Astrocyte (in vitro differentiated cells and primary cell): Measurements from ENCODE around the gene UBE2Q1. TPM values are rescaled to one million over a fixed set of nuclear protein-coding genes. Genes with fewer than 3 reads are reported as not detected.

Experiments used
- DNase-seq: peaks from one replicate; pipeline ENCODE4 v3.0.0-alpha.2; 2010; ENCODE audit warnings: low read depth
- FAIRE-seq: peaks from 2 replicates; lab custom pipeline; 2011; peaks lifted over from hg19 to GRCh38; lab: Jason Lieb, UNC
- H2AFZ ChIP-seq: 2 replicates; pipeline ENCODE4 v1.6.0; 2012; ENCODE audit warnings: low read depth, low read length, inconsistent platforms
- H3K27ac ChIP-seq: 2 replicates; pipeline ENCODE4 v1.5.1; 2011; ENCODE audit warnings: low read depth, low read length, inconsistent platforms
- H3K27me3 ChIP-seq: 2 replicates; pipeline ENCODE4 v1.6.0; 2011; ENCODE audit warnings: low read length, inconsistent platforms; ENCODE audit not compliant: insufficient read depth
- H3K36me3 ChIP-seq: 2 replicates; pipeline ENCODE4 v1.5.1; 2011; ENCODE audit warnings: low read length, inconsistent platforms; ENCODE audit not compliant: insufficient read depth
- H3K4me1 ChIP-seq: 2 replicates; pipeline ENCODE4 v1.5.1; 2011; ENCODE audit warnings: low read length, inconsistent platforms; ENCODE audit not compliant: insufficient read depth
- H3K4me2 ChIP-seq: 2 replicates; pipeline ENCODE4 v1.6.0; 2012; ENCODE audit warnings: low read length, inconsistent platforms
- H3K4me3 ChIP-seq: 2 replicates; pipeline ENCODE4 v1.5.1; 2011; ENCODE audit warnings: low read depth, mild to moderate bottlenecking, low read length, inconsistent platforms; ENCODE audit not compliant: insufficient read depth
- H3K79me2 ChIP-seq: 2 replicates; pipeline ENCODE4 v1.6.0; 2012; ENCODE audit warnings: mild to moderate bottlenecking, low read length, inconsistent platforms; ENCODE audit not compliant: insufficient read depth
- H3K9ac ChIP-seq: 2 replicates; pipeline ENCODE4 v1.6.0; 2012; ENCODE audit warnings: mild to moderate bottlenecking, low read length, inconsistent platforms
- H3K9me3 ChIP-seq: 2 replicates; pipeline ENCODE4 v1.5.1; 2012; ENCODE audit warnings: low read depth, mild to moderate bottlenecking, low read length, inconsistent platforms; ENCODE audit not compliant: insufficient read depth
- H4K20me1 ChIP-seq: 2 replicates; pipeline ENCODE4 v1.6.0; 2012; ENCODE audit warnings: low read length, inconsistent platforms; ENCODE audit not compliant: insufficient read depth
- H3K27ac Mint-ChIP-seq: one replicate; pipeline ENCODE4 v1.8.0; 2021; ENCODE audit warnings: mild to moderate bottlenecking, mixed read lengths; ENCODE audit not compliant: unreplicated experiment
- H3K27me3 Mint-ChIP-seq: one replicate; pipeline ENCODE4 v1.8.0; 2021; ENCODE audit warnings: low read depth, mixed read lengths; ENCODE audit not compliant: unreplicated experiment
- H3K36me3 Mint-ChIP-seq: one replicate; pipeline ENCODE4 v1.8.0; 2021; ENCODE audit warnings: low read depth, mixed read lengths; ENCODE audit not compliant: unreplicated experiment
- H3K4me1 Mint-ChIP-seq: one replicate; pipeline ENCODE4 v1.8.0; 2021; ENCODE audit warnings: low read depth, mixed read lengths; ENCODE audit not compliant: unreplicated experiment
- H3K4me3 Mint-ChIP-seq: one replicate; pipeline ENCODE4 v1.8.0; 2021; ENCODE audit warnings: mild to moderate bottlenecking, moderate library complexity, mixed read lengths; ENCODE audit not compliant: unreplicated experiment
- H3K9me3 Mint-ChIP-seq: one replicate; pipeline ENCODE4 v1.8.0; 2021; ENCODE audit warnings: mild to moderate bottlenecking, mixed read lengths; ENCODE audit not compliant: unreplicated experiment
- EZH2 ChIP-seq: IDR thresholded peaks from 2 replicates; pipeline ENCODE4 v1.6.1; 2012; ENCODE audit warnings: mild to moderate bottlenecking, low read length, inconsistent platforms; ENCODE audit not compliant: insufficient read depth
- total RNA-seq: library from RNA; stranded (reverse); gene quantifications from 2 replicates; pipeline ENCODE4 v1.2.1, GENCODE V29; 2021
- TF ChIP-seq, protein P1 (sequence below): IDR thresholded peaks from 2 replicates; pipeline ENCODE4 v1.5.1; 2011; ENCODE audit warnings: low read depth, mild to moderate bottlenecking, inconsistent platforms, low read length, moderate library complexity; ENCODE audit not compliant: insufficient read depth

Gene UBE2Q1
- total RNA-seq, 1 donor from 2014 or later: 85.4 TPM

DNA sequence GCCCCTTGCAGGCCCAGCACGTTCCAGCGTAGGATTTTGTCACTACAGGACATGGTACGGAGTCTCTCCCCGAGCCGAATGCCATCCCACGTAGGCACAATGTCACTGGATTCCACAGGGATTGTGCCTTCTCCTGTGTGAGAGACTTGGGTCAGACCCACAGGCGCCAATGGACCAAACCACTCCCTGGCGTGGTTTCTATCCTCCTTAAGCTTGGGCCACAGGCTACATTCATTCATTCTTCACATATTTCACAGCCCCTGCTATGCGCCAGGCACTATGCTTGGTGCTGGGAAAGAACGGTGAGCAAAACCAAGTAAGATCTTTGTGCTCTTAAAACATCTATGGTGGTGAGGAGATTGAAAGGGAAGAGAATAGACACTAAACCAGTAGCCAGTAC is 27.8 kb upstream of the UBE2Q1 start:
- H2AFZ ChIP-seq: no peak overlapping the region
- Mint-ChIP-seq H3K9me3 (no peaks in the 10 kb centered on the region), H3K4me1 (peaks cover 41% of the 10 kb centered on the region), H3K36me3 (peaks cover 59% of the 10 kb centered on the region), H3K4me3 (peak overlapping the region; percentile 12), H3K27ac (peak overlapping the region; percentile 1), H3K27me3 (no peaks in the 10 kb centered on the region)
- FAIRE-seq (no peak), DNase-seq (no peak)
- H4K20me1 ChIP-seq: peaks cover 76% of the 10 kb centered on the region
- H3K4me1 ChIP-seq: no peaks in the 10 kb centered on the region
- H3K79me2 ChIP-seq: no peaks in the 10 kb centered on the region
- no peak overlapping the region for H3K4me3 ChIP-seq
- H3K27ac ChIP-seq: no peak overlapping the region
- no peaks in the 10 kb centered on the region for H3K9me3 ChIP-seq
- H3K36me3 ChIP-seq: peaks cover 72% of the 10 kb centered on the region
- TF ChIP-seq, protein P1, sequence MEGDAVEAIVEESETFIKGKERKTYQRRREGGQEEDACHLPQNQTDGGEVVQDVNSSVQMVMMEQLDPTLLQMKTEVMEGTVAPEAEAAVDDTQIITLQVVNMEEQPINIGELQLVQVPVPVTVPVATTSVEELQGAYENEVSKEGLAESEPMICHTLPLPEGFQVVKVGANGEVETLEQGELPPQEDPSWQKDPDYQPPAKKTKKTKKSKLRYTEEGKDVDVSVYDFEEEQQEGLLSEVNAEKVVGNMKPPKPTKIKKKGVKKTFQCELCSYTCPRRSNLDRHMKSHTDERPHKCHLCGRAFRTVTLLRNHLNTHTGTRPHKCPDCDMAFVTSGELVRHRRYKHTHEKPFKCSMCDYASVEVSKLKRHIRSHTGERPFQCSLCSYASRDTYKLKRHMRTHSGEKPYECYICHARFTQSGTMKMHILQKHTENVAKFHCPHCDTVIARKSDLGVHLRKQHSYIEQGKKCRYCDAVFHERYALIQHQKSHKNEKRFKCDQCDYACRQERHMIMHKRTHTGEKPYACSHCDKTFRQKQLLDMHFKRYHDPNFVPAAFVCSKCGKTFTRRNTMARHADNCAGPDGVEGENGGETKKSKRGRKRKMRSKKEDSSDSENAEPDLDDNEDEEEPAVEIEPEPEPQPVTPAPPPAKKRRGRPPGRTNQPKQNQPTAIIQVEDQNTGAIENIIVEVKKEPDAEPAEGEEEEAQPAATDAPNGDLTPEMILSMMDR: no peak
- no peak for TF ChIP-seq EZH2
- no peak overlapping the region for H3K9ac ChIP-seq
- no peaks in the 10 kb centered on the region for H3K27me3 ChIP-seq
- H3K4me2 ChIP-seq: no peak overlapping the region

DNA sequence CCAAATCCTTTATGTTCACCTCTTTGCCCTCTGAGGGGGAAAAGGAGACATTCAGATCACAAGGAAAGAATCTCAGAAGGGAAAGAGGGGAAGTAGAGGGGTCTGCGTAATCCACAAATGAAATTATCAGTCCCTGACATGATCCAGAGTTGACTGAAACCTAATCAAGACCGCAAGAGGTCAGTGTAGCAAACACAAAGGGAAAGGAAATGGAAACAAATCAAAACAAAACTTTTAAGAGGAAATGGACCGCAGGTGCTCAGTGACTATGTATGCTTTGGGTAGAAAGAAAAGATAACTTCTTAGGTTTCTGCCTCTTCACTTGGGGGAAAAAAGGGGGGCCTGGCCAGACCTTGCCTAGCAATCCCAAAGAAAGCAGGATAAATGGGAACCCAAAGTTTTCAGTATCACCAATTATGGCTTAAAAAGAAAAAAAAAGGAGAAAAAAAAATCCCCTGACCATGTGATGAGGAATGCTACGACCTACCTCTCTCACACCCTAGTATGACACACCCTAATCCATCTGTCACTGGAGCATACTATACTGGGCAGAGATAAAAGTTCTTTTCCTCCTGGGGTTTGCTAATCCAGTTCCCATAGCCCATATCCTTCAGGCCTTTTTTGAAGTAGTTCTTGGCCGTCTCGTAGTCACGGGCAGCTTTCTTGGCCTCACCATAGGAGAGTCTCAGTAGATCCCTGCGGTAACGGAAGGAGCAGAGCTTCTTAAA is 26.0 kb upstream of the UBE2Q1 start:
- peaks cover 57% of the 10 kb centered on the region for H3K36me3 Mint-ChIP-seq
- Histone ChIP-seq H3K4me3 (no peak overlapping the region), H3K27me3 (no peaks in the 10 kb centered on the region)

More for the DNA sequence above, 26.0 kb upstream of the UBE2Q1 start:
- Mint-ChIP-seq H3K4me3 (no peak overlapping the region), H3K9me3 (no peaks in the 10 kb centered on the region), H3K4me1 (peaks cover 41% of the 10 kb centered on the region), H3K27me3 (no peaks in the 10 kb centered on the region), H3K27ac (peak overlapping the region; percentile 54)
- Histone ChIP-seq H3K4me2 (no peak overlapping the region), H3K79me2 (no peaks in the 10 kb centered on the region), H4K20me1 (peaks cover 77% of the 10 kb centered on the region), H3K9me3 (no peaks in the 10 kb centered on the region), H3K9ac (no peak overlapping the region), H3K27ac (no peak overlapping the region), H3K4me1 (no peaks in the 10 kb centered on the region), H2AFZ (no peak overlapping the region), H3K36me3 (peaks cover 77% of the 10 kb centered on the region)
- DNase-seq: no peak
- FAIRE-seq: no peak
- TF ChIP-seq, protein P1: no peak
- no peak for TF ChIP-seq EZH2
